H1 (cell line): ENCODE results near the gene NRXN2. TPM values are rescaled to one million over a fixed set of nuclear protein-coding genes. Genes with fewer than 3 reads are reported as not detected.

Experiments
- BRCA1 ChIP-seq: IDR thresholded peaks from 2 replicates; pipeline ENCODE4 v1.6.1; 2012; ENCODE audit warnings: low read depth, low read length, improper control_type of control experiment
- CEBPB ChIP-seq: IDR thresholded peaks from 2 replicates; pipeline ENCODE4 v1.6.1; 2012; ENCODE audit warnings: low read depth, low read length
- CHD7 ChIP-seq: fragments of 300-600 bp; sonication (generic); IDR thresholded peaks from 2 replicates; pipeline ENCODE4 v1.7.1; 2012; ENCODE audit warnings: low read length, moderate library complexity, mild to moderate bottlenecking, inconsistent platforms; ENCODE audit not compliant: insufficient replicate concordance
- CTBP2 ChIP-seq: IDR thresholded peaks from 2 replicates; pipeline ENCODE4 v1.7.0; 2011; ENCODE audit warnings: borderline replicate concordance, mild to moderate bottlenecking, moderate library complexity, mixed read lengths, low read length; ENCODE audit not compliant: insufficient read depth, insufficient read length
- EP300 ChIP-seq, 2 experiments: IDR thresholded peaks; 1 replicate in 1 of 2; 2 replicates in 1 of 2; pipeline ENCODE4 v1.6.1; 2011 to 2012; ENCODE audit warnings: low read depth in 2 of 2, low read length in 2 of 2, mild to moderate bottlenecking in 2 of 2, borderline replicate concordance in 1 of 2, inconsistent platforms in 1 of 2, moderate library complexity in 1 of 2
- HDAC2 ChIP-seq, 2 experiments: fragments of 300-600 bp in 1 of 2; sonication (generic) in 1 of 2; IDR thresholded peaks; 2 replicates each; pipeline ENCODE4 v1.6.1; 2011 to 2012; ENCODE audit warnings: low read depth in 2 of 2, low read length in 2 of 2, mild to moderate bottlenecking in 2 of 2, moderate library complexity in 2 of 2, borderline replicate concordance in 1 of 2, inconsistent platforms in 1 of 2
- KDM4A ChIP-seq: IDR thresholded peaks from one replicate; pipeline ENCODE4 v1.7.1; 2012; ENCODE audit warnings: low read depth, mild to moderate bottlenecking, moderate library complexity, low read length, inconsistent platforms; ENCODE audit not compliant: severe bottlenecking
- SIRT6 ChIP-seq: IDR thresholded peaks from one replicate; pipeline ENCODE4 v1.7.1; 2012; ENCODE audit warnings: low read length, inconsistent platforms
- SP1 ChIP-seq: IDR thresholded peaks from 2 replicates; pipeline ENCODE4 v1.6.1; 2011; ENCODE audit warnings: low read depth, low read length
- SP2 ChIP-seq: IDR thresholded peaks from 2 replicates; pipeline ENCODE4 v1.6.1; 2012; ENCODE audit warnings: mild to moderate bottlenecking, low read length, inconsistent platforms
- SRF ChIP-seq: IDR thresholded peaks from 2 replicates; pipeline ENCODE4 v1.6.1; 2011; ENCODE audit warnings: mild to moderate bottlenecking, low read depth, low read length, moderate library complexity
- YY1 ChIP-seq: IDR thresholded peaks from 2 replicates; pipeline ENCODE4 v1.6.1; 2011; ENCODE audit warnings: low read depth, mild to moderate bottlenecking, low read length
- polyA plus RNA-seq, 7 experiments: library from polyadenylated mRNA; depleted of rRNA in 3 of 7; stranded (reverse) in 5 of 7; unstranded in 2 of 7; fragments of >200 nt in 5 of 7; fragments of 200-250 nt in 2 of 7; gene quantifications; 1 replicate in 5 of 7; 2 replicates in 1 of 7; 4 replicates in 1 of 7; pipeline versions ENCODE4 v1.2.1 to v1.2.3, GENCODE V29; 2011 to 2013; ENCODE audit warnings: missing spikeins in 2 of 7, mixed read lengths in 2 of 7
- total RNA-seq: library from RNA; stranded (reverse); fragmentation: NEBNext Ultra II Directional; extraction: Animal tissue kit (Norgen Biotek cat#: 25700); gene quantifications from 2 replicates; pipeline ENCODE4 v1.2.1, GENCODE V29; 2021

Gene NRXN2
- total and polyA plus RNA-seq, 2 of the 8 experiments (the other 6 are each of a cell fraction or from before 2014, with no cell fraction given) = 1.3 to 11.5 TPM

DNA sequence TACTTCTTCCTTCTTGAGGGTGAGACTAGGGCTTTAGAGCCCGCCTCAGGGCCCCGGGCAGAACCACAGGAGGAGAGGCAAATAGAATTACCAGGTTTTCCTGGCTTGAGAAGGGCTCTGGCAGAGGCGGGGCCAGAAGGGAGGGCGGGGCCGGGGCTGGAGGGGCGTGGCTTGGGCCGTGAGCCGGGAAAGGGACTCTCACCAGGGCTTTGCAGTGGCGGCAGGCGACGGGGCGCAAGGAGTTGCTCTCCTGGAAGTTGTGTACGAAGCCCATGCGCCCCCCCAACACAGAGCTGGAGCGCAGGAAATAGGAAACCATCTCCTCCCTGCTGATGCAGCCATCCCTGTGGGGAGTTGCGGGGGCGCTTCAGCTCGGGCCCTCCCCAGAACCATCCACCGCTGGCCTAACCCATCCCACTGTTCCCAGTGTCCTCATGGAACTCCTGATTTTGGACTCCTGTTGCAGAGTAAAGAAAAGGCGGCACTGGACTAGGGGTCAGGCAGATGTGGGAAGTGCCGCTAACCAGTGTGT lies 6.9 kb upstream of the NRXN2 start (continued):
- TF ChIP-seq CHD7 = no peak
- no peak for TF ChIP-seq HDAC2 (IDR thresholded peaks at IDR 0.05; ENCODE audit: borderline replicate concordance in 1 of 2, low read depth in 2 of 2, low read length in 2 of 2)
- no peak for TF ChIP-seq CTBP2
- no peak for TF ChIP-seq SRF
- no peak for TF ChIP-seq SP1
- no peak for TF ChIP-seq SP2
- no peak for TF ChIP-seq BRCA1
- no peak for TF ChIP-seq CEBPB
- peak; percentile 41 for TF ChIP-seq KDM4A
- TF ChIP-seq EP300 (IDR thresholded peaks at IDR 0.05; ENCODE audit: borderline replicate concordance in 1 of 2, low read depth in 2 of 2, low read length in 2 of 2) = no peak
- no peak for TF ChIP-seq YY1
- TF ChIP-seq SIRT6 = no peak
